HCT116 (cell line): ENCODE measurements around the gene AARS2. TPM values are rescaled to one million over a fixed set of nuclear protein-coding genes. Genes with fewer than 3 reads are reported as not detected.

Experiments used
- ATAC-seq: fragments of 200-7000 bp; cut with Tn5 transposase; 2 replicates; pipeline ENCODE4 v1.9.1; 2020; ENCODE audit warnings: mild to moderate bottlenecking, moderate library complexity
- BruUV-seq: library from RNA; stranded (reverse); fragments of 400-500 nt; replicated peaks from 2 replicates; lab custom pipeline; 2021; lab: Mats Ljungman, UMichigan
- CTCF ChIA-PET: fragments of 300-600 bp; sonication (Branson Sonifier 250); formaldehyde crosslinking; loops from one replicate; lab custom pipeline; 2021; ENCODE audit warnings: antibody characterized with exemption; lab: Charles Lee
- POLR2A ChIA-PET: fragments of 300-600, 350-600 bp; sonication (Branson Sonifier 250); formaldehyde crosslinking; loops from one replicate; lab custom pipeline; 2021; ENCODE audit warnings: antibody characterized with exemption; lab: Charles Lee
- RAD21 ChIA-PET, 2 experiments: fragments of 300-600 bp; sonication (Branson Sonifier 250); formaldehyde crosslinking; loops; one replicate each; lab custom pipeline; 2023; ENCODE audit warnings: low total read pairs in 2 of 2; ENCODE audit not compliant: uncharacterized antibody in 2 of 2, unreplicated experiment in 2 of 2, low non-redundant PET in 1 of 2; lab: Charles Lee
- DNase-seq: peaks from one replicate; pipeline ENCODE4 v3.0.0-alpha.2; 2010; ENCODE audit warnings: low read depth, low spot score
- H2AFZ ChIP-seq: fragments of 200-600 bp; shearing (Covaris generic), sonication (generic); 2 replicates; pipeline ENCODE4 v1.6.1; 2017; ENCODE audit warnings: low read depth, mixed run types, mixed read lengths, antibody characterized with exemption, low read length; ENCODE audit not compliant: poor library complexity, severe bottlenecking
- H3K27ac ChIP-seq: 2 replicates; pipeline ENCODE4 v1.5.1; 2012; ENCODE audit warnings: low read depth, low read length
- H3K27me3 ChIP-seq: fragments of 200-600 bp; sonication (generic); 2 replicates; pipeline ENCODE4 v1.6.1; 2016; ENCODE audit warnings: mixed run types, low read length, mixed read lengths; ENCODE audit not compliant: insufficient read depth
- H3K36me3 ChIP-seq, 2 experiments: fragments of 200-500 bp in 1 of 2; fragments of 200-600 bp in 1 of 2; sonication (Bioruptor generic) in 1 of 2; sonication (generic) in 1 of 2; 2 replicates each; pipeline versions ENCODE4 v1.5.1 to v1.6.1; 2014 to 2016; ENCODE audit warnings: low read length in 2 of 2, inconsistent platforms in 1 of 2, mixed read lengths in 1 of 2, mixed run types in 1 of 2; ENCODE audit not compliant: insufficient read depth in 2 of 2, control insufficient read depth in 1 of 2
- H3K4me1 ChIP-seq, 2 experiments: fragments of 200-600 bp in 1 of 2; sonication (generic) in 1 of 2; 2 replicates each; pipeline versions ENCODE4 v1.5.1 to v1.6.1; 2012 to 2017; ENCODE audit warnings: low read length in 2 of 2, inconsistent platforms in 1 of 2, mild to moderate bottlenecking in 1 of 2, mixed read lengths in 1 of 2, mixed run types in 1 of 2, moderate library complexity in 1 of 2; ENCODE audit not compliant: insufficient read depth in 2 of 2, control insufficient read depth in 1 of 2
- H3K4me2 ChIP-seq: fragments of 200-600 bp; sonication (generic); 2 replicates; pipeline ENCODE4 v1.6.1; 2017; ENCODE audit warnings: mixed run types, low read length, mixed read lengths
- H3K4me3 ChIP-seq, 2 experiments: fragments of 200-600 bp in 1 of 2; sonication (generic) in 1 of 2; replicated peaks in 1 of 2; 2 replicates each; pipeline ENCODE4 v1.5.1; 2011 to 2016; ENCODE audit warnings: low read length in 2 of 2, control low read depth in 1 of 2, low read depth in 1 of 2, mild to moderate bottlenecking in 1 of 2, mixed read lengths in 1 of 2, mixed run types in 1 of 2
- H3K79me2 ChIP-seq: fragments of 200-600 bp; sonication (generic); 2 replicates; pipeline ENCODE4 v1.6.1; 2017; ENCODE audit warnings: mild to moderate bottlenecking, mixed run types, low read length, moderate library complexity, mixed read lengths; ENCODE audit not compliant: insufficient read depth
- H3K9ac ChIP-seq: fragments of 200-600 bp; sonication (generic); 2 replicates; pipeline ENCODE4 v1.6.1; 2016; ENCODE audit warnings: low read length, mixed read lengths
- H3K9me2 ChIP-seq: fragments of 200-600 bp; sonication (generic), shearing (Covaris generic); 2 replicates; pipeline ENCODE4 v1.6.1; 2017; ENCODE audit warnings: mixed run types, mild to moderate bottlenecking, moderate library complexity; ENCODE audit not compliant: insufficient read depth
- H3K9me3 ChIP-seq, 2 experiments: fragments of 200-500 bp in 1 of 2; fragments of 200-600 bp in 1 of 2; sonication (Bioruptor generic) in 1 of 2; sonication (generic) in 1 of 2; 2 replicates each; pipeline ENCODE4 v1.6.1; 2014 to 2017; ENCODE audit warnings: low read length in 2 of 2, mixed read lengths in 2 of 2, inconsistent platforms in 1 of 2, low read depth in 1 of 2, mild to moderate bottlenecking in 1 of 2, mixed run types in 1 of 2, moderate library complexity in 1 of 2; ENCODE audit not compliant: control insufficient read depth in 1 of 2, insufficient read depth in 1 of 2
- H4K20me1 ChIP-seq: fragments of 200-600 bp; sonication (generic), shearing (Covaris generic); 2 replicates; pipeline ENCODE4 v1.6.1; 2017; ENCODE audit warnings: mixed run types, mild to moderate bottlenecking, moderate library complexity; ENCODE audit not compliant: insufficient read depth
- CTCF ChIP-seq, 3 experiments: fragments of 200-600 bp in 1 of 3; sonication (generic) in 1 of 3; IDR thresholded peaks in 2 of 3; conservative IDR thresholded peaks in 1 of 3; 2 replicates each; pipeline ENCODE4 v1.5.1; 2012 to 2017; ENCODE audit warnings: low read depth in 2 of 3, low read length in 2 of 3, antibody characterized with exemption in 1 of 3, borderline replicate concordance in 1 of 3, control low read depth in 1 of 3, mild to moderate bottlenecking in 1 of 3, mixed read lengths in 1 of 3, mixed run types in 1 of 3, moderate library complexity in 1 of 3; ENCODE audit not compliant: insufficient read depth in 1 of 3
- EZH2 ChIP-seq: fragments of 200-600 bp; sonication (generic); IDR thresholded peaks from 2 replicates; pipeline ENCODE4 v1.6.1; 2017; ENCODE audit warnings: antibody characterized with exemption, mixed run types
- FOSL1 ChIP-seq: IDR thresholded peaks from 2 replicates; pipeline ENCODE4 v1.6.1; 2012; ENCODE audit warnings: low read depth
- RAD21 ChIP-seq: IDR thresholded peaks from 2 replicates; pipeline ENCODE4 v1.6.1; 2012; ENCODE audit warnings: low read depth, mild to moderate bottlenecking
- SRF ChIP-seq: IDR thresholded peaks from 2 replicates; pipeline ENCODE4 v1.6.1; 2012; ENCODE audit warnings: low read depth
- YY1 ChIP-seq: IDR thresholded peaks from 2 replicates; pipeline ENCODE4 v1.6.1; 2011; ENCODE audit warnings: low read length, low read depth, moderate library complexity, mild to moderate bottlenecking; ENCODE audit not compliant: insufficient replicate concordance; ENCODE audit errors: extremely low read depth
- ZFX ChIP-seq: fragments of 450-650 bp; IDR thresholded peaks from 2 replicates; pipeline ENCODE4 v1.6.1; 2017
- intact Hi-C: fragments of 100-400 bp; cut with micrococcal nuclease; formaldehyde crosslinking; loops from 2 replicates; pipeline ENCODE4 v1.10.0; 2022
- total RNA-seq: library from RNA; stranded (reverse); gene quantifications from one replicate; pipeline ENCODE4 v1.2.1, GENCODE V29; 2021; ENCODE audit not compliant: unreplicated experiment

The AARS2 gene
- total RNA-seq, 1 experiment from 2014 or later = 14.9 TPM

- Histone ChIP-seq H2AFZ (no peak overlapping the region), H3K27ac (no peak overlapping the region), H4K20me1 (peaks cover 2% of the 10 kb centered on the region; the same call in 1 of the 2 replicates), H3K4me2 (no peak overlapping the region)
- intact Hi-C loops = no loop called here
- TF ChIP-seq CTCF (IDR thresholded peaks at IDR 0.05 in 2 of 3, conservative IDR thresholded peaks at IDR 0.05 in 1 of 3; ENCODE audit: borderline replicate concordance in 1 of 3, insufficient read depth in 1 of 3, low read depth in 2 of 3, low read length in 2 of 3) (no peak), FOSL1 (no peak), SRF (no peak), EZH2 (no peak), ZFX (no peak), YY1 (no peak), RAD21 (no peak)
- TF ChIP-seq, all 23 proteins: peak for 0
- CTCF ChIA-PET = no interaction called here
- RAD21 ChIA-PET = no interaction called here
- Histone ChIP-seq H3K27me3 (no peaks in the 10 kb centered on the region), H3K4me1 (peaks cover 10 to 39% of the 10 kb centered on the region in 2 experiments), H3K9ac (no peak overlapping the region), H3K79me2 (peaks cover 36% of the 10 kb centered on the region), H3K9me2 (no peaks in the 10 kb centered on the region), H3K36me3 (peaks cover 4 to 10% of the 10 kb centered on the region in 2 experiments; a peak in 2 of 4 replicates), H3K9me3 (no peaks in the 10 kb centered on the region), H3K4me3 (no peak overlapping the region)
- ATAC-seq (no peak), DNase-seq (no peak)
- POLR2A ChIA-PET = no interaction called here
- BruUV-seq = no TSS peak
Observed at GRCh38 chr6:44260451-44261297, 52.5 kb downstream of the AARS2 start.
